ENCODE data around the gene ENTREP1.

- TF ChIP-seq, protein P1, sequence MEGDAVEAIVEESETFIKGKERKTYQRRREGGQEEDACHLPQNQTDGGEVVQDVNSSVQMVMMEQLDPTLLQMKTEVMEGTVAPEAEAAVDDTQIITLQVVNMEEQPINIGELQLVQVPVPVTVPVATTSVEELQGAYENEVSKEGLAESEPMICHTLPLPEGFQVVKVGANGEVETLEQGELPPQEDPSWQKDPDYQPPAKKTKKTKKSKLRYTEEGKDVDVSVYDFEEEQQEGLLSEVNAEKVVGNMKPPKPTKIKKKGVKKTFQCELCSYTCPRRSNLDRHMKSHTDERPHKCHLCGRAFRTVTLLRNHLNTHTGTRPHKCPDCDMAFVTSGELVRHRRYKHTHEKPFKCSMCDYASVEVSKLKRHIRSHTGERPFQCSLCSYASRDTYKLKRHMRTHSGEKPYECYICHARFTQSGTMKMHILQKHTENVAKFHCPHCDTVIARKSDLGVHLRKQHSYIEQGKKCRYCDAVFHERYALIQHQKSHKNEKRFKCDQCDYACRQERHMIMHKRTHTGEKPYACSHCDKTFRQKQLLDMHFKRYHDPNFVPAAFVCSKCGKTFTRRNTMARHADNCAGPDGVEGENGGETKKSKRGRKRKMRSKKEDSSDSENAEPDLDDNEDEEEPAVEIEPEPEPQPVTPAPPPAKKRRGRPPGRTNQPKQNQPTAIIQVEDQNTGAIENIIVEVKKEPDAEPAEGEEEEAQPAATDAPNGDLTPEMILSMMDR (IDR thresholded peaks at IDR 0.05; ENCODE audit: low read depth, low read length, missing input control), result no peak
- no peak for TF ChIP-seq FOXA1 (IDR thresholded peaks at IDR 0.05)
Measured at GRCh38 chr9:69411246-69411645, 86.2 kb downstream of the ENTREP1 start.
